Fibroblast of mammary gland (primary cell): ENCODE data around the gene AOPEP.

Source experiments
- DNase-seq: peaks from one replicate; pipeline ENCODE4 v3.0.0-alpha.2; 2010; ENCODE audit warnings: low read depth
- H3K4me3 ChIP-seq: 2 replicates; pipeline ENCODE4 v1.5.1; 2011; ENCODE audit warnings: low read depth, mild to moderate bottlenecking, low read length, moderate library complexity; ENCODE audit not compliant: control insufficient read depth
- TF ChIP-seq, protein P1 (sequence below): conservative IDR thresholded peaks from 2 replicates; pipeline ENCODE4 v1.5.1; 2011; ENCODE audit warnings: low read depth, low read length, inconsistent platforms; ENCODE audit not compliant: control insufficient read depth, insufficient read depth

AOPEP gene

DNA sequence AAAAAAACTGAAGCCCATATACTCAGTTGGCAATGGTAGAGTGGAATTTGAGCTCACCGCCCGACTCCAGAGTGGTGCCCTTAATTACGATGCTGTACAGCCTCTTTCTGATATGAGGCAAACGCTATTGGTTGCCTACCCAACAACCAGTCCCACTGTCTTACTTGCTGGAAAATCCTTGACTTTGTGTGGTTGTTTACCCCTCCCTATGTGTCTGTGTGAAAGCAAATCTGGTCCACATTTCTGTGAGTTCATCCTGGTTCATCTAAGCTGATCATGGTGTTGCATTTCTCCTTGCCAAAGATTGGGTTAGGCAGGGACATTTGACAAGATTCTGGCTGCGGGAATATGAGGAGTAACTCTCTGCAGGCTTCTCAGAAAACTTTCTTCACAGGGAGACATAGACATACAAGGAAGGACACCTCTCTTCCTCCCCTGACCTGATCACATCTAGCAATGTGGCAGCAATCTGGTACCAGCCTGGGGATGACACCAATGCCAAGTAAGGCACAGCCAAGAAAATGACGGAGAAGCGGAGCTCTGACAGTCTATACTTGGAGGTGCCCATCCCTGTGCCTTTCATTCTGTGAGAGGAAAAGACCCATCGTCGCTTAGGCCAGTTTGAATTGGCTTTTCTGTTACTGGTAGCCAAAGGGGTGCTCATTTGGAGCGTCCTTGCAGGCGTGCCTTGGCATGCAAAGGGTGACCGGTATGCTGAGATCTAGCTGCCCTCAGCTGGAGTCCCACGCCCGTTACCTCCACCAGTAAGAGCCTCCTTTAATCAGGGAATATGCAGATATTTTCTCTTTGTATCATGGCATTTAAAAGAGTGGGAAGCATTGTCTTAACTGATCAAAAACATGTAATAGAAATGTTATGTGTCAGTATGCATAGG is 124.3 kb downstream of the AOPEP start:
- no peak overlapping the region for H3K4me3 ChIP-seq
- no peak for DNase-seq
- TF ChIP-seq, protein P1, sequence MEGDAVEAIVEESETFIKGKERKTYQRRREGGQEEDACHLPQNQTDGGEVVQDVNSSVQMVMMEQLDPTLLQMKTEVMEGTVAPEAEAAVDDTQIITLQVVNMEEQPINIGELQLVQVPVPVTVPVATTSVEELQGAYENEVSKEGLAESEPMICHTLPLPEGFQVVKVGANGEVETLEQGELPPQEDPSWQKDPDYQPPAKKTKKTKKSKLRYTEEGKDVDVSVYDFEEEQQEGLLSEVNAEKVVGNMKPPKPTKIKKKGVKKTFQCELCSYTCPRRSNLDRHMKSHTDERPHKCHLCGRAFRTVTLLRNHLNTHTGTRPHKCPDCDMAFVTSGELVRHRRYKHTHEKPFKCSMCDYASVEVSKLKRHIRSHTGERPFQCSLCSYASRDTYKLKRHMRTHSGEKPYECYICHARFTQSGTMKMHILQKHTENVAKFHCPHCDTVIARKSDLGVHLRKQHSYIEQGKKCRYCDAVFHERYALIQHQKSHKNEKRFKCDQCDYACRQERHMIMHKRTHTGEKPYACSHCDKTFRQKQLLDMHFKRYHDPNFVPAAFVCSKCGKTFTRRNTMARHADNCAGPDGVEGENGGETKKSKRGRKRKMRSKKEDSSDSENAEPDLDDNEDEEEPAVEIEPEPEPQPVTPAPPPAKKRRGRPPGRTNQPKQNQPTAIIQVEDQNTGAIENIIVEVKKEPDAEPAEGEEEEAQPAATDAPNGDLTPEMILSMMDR, result no peak

DNA sequence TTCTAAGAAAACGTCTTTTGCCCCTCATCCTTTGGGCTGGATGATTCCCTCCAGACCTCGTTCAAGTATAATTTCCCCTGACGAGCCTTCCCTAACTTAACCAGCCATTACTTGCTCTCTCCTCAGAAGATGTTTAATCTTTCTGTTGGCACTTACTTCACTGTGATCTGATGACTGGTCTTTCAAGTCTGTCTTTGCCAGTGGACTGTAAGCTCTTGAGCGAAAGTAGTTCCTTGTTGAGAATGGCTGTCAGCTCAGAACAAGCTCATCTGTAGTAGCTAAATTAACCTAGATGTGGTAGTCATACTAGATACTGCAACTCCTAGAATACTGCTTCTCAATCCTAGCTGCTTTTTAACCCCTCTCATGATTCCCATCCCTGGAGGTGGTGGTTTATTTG is 125.0 kb downstream of the AOPEP start:
- DNase-seq, result no peak
- no peak overlapping the region for H3K4me3 ChIP-seq
- TF ChIP-seq, protein P1, result no peak

- H3K4me3 ChIP-seq, result no peak overlapping the region
- TF ChIP-seq, protein P1, result no peak
- no peak for DNase-seq
Observed at GRCh38 chr9:94851892-94852291, 125.4 kb downstream of the AOPEP start.

DNA sequence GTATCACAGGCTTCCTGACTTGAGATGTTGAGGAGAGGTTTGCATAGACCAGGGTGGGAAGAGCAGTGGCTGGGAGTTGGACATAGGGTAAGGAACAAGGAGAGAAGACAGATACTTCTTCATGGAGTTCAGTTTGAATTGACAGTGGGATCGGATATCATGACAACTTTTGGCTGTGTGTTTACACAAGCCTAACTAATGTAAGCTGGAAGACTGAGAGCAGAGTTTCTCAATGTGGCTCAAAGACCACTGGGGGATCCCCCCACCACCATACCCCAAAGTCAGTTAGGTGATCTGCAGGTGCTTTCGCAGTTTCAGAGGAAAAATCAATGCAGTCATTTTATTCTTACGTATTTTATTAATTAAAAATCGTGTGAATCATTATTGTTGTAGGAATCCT is 125.9 kb downstream of the AOPEP start:
- DNase-seq, result no peak
- H3K4me3 ChIP-seq, result no peak overlapping the region
- TF ChIP-seq, protein P1, result no peak

GRCh38 chr9:94853887-94854286 is 127.4 kb downstream of the AOPEP start:
- TF ChIP-seq, protein P1, result no peak
- DNase-seq, result no peak
- H3K4me3 ChIP-seq, result no peak overlapping the region

DNA sequence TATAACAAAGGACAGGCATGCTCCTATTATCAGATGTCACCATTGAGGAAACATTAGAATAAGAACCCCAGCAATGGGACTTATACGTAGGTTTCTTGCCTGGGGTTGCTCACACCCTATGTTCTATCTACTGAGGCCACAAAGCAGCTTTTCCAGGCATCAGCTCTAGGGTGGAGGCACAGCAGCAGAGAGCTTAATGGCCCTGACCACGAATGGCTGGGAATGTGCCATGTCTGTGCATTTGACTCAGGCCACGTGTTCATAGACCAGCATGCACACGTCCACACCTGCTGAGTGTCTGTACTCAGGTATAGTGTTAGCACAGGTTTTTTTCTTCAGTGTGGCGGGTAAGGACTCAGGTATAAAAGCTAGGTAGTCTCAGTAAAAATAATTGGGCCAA is 129.4 kb downstream of the AOPEP start:
- TF ChIP-seq, protein P1, result no peak
- no peak for DNase-seq
- H3K4me3 ChIP-seq, result no peak overlapping the region
